Endothelial cell of umbilical vein (primary cell): Measurements from ENCODE around the gene CHMP3. TPM values are rescaled to one million over a fixed set of nuclear protein-coding genes. Genes with fewer than 3 reads are reported as not detected.

Experiments
- BruUV-seq: library from RNA; stranded (reverse); fragments of 400-500 nt; replicated peaks from 2 replicates; lab custom pipeline; 2021; lab: Mats Ljungman, UMichigan
- CTCF ChIA-PET: fragments of 300-600, 350-600 bp; sonication (Branson Sonifier 250); formaldehyde crosslinking; loops from one replicate; lab custom pipeline; 2021; ENCODE audit warnings: antibody characterized with exemption, inconsistent platforms; lab: Charles Lee
- POLR2A ChIA-PET: fragments of 300-600, 350-600 bp; sonication (Branson Sonifier 250); formaldehyde crosslinking; loops from one replicate; lab custom pipeline; 2021; ENCODE audit warnings: antibody characterized with exemption, inconsistent platforms; lab: Charles Lee
- DNase-seq: peaks from one replicate; pipeline ENCODE4 v3.0.0-alpha.2; 2011; ENCODE audit warnings: low read depth, low spot score
- FAIRE-seq: peaks from 2 replicates; lab custom pipeline; 2011; peaks lifted over from hg19 to GRCh38; lab: Jason Lieb, UNC
- H2AFZ ChIP-seq: 2 replicates; pipeline ENCODE4 v1.6.0; 2012; ENCODE audit warnings: low read depth, low read length, control low read depth, inconsistent platforms
- H3K27ac ChIP-seq: 2 replicates; pipeline ENCODE4 v1.5.1; 2011; ENCODE audit warnings: low read depth, mild to moderate bottlenecking, control low read depth, low read length, moderate library complexity; ENCODE audit not compliant: insufficient read depth
- H3K27me3 ChIP-seq, 2 experiments: 2 replicates each; pipeline versions ENCODE4 v1.6.0 to v1.6.1; 2011; ENCODE audit warnings: low read length in 2 of 2, mixed read lengths in 1 of 2; ENCODE audit not compliant: control insufficient read depth in 2 of 2, insufficient read depth in 2 of 2
- H3K36me3 ChIP-seq, 2 experiments: 2 replicates in 1 of 2; 3 replicates in 1 of 2; pipeline ENCODE4 v1.5.1; 2011; ENCODE audit warnings: low read length in 2 of 2, mild to moderate bottlenecking in 1 of 2, moderate library complexity in 1 of 2; ENCODE audit not compliant: control insufficient read depth in 2 of 2, insufficient read depth in 2 of 2; ENCODE audit errors: extremely low read depth in 1 of 2
- H3K4me1 ChIP-seq: 3 replicates; pipeline ENCODE4 v1.5.1; 2011; ENCODE audit warnings: mild to moderate bottlenecking, low read length; ENCODE audit not compliant: control insufficient read depth, insufficient read depth; ENCODE audit errors: extremely low read depth
- H3K4me2 ChIP-seq: 2 replicates; pipeline ENCODE4 v1.6.1; 2011; ENCODE audit warnings: low read length, control low read depth, mixed read lengths; ENCODE audit not compliant: insufficient read depth
- H3K4me3 ChIP-seq, 3 experiments: fragments of 200-600 bp in 1 of 3; sonication (generic), shearing (Covaris generic) in 1 of 3; replicated peaks in 1 of 3; 2 replicates each; pipeline ENCODE4 v1.5.1; 2011 to 2016; ENCODE audit warnings: control low read depth in 3 of 3, low read length in 3 of 3, mild to moderate bottlenecking in 2 of 3, inconsistent platforms in 1 of 3, low read depth in 1 of 3, moderate library complexity in 1 of 3; ENCODE audit not compliant: insufficient read depth in 1 of 3
- H3K79me2 ChIP-seq: 2 replicates; pipeline ENCODE4 v1.6.0; 2012; ENCODE audit warnings: low read length, inconsistent platforms; ENCODE audit not compliant: control insufficient read depth, insufficient read depth
- H3K9ac ChIP-seq: replicated peaks from 2 replicates; pipeline ENCODE3; 2011; ENCODE audit warnings: low read length, control low read depth; ENCODE audit not compliant: insufficient read depth; ENCODE audit errors: extremely low read depth
- H3K9me1 ChIP-seq: replicated peaks from 3 replicates; pipeline ENCODE4 v1.6.0; 2011; ENCODE audit warnings: mild to moderate bottlenecking, low read length; ENCODE audit not compliant: control insufficient read depth, insufficient read depth; ENCODE audit errors: extremely low read depth
- H3K9me3 ChIP-seq: replicated peaks from 2 replicates; pipeline ENCODE4 v1.5.1; 2012; ENCODE audit warnings: low read length, inconsistent platforms; ENCODE audit not compliant: control insufficient read depth, insufficient read depth
- H4K20me1 ChIP-seq: replicated peaks from 2 replicates; pipeline ENCODE3; 2011; ENCODE audit warnings: mild to moderate bottlenecking, low read length; ENCODE audit not compliant: control insufficient read depth, insufficient read depth; ENCODE audit errors: extremely low read depth
- CTCF ChIP-seq, 2 donors: IDR thresholded peaks; 1 replicate in 1 of 2; 2 replicates in 1 of 2; pipeline ENCODE4 v1.5.1; 2011; ENCODE audit warnings: low read length in 2 of 2, mild to moderate bottlenecking in 2 of 2, moderate library complexity in 2 of 2, control low read depth in 1 of 2, inconsistent platforms in 1 of 2, low read depth in 1 of 2; ENCODE audit not compliant: insufficient read depth in 1 of 2; ENCODE audit errors: extremely low read depth in 1 of 2
- EZH2 ChIP-seq: IDR thresholded peaks from 2 replicates; pipeline ENCODE4 v1.6.1; 2012; ENCODE audit warnings: borderline replicate concordance, low read depth, mild to moderate bottlenecking, moderate library complexity, low read length, inconsistent platforms; ENCODE audit not compliant: severe bottlenecking
- FOS ChIP-seq: IDR thresholded peaks from 2 replicates; pipeline ENCODE4 v1.6.1; 2011; ENCODE audit warnings: mild to moderate bottlenecking, low read length, moderate library complexity, borderline replicate concordance; ENCODE audit not compliant: insufficient read depth
- JUN ChIP-seq: IDR thresholded peaks from 2 replicates; pipeline ENCODE4 v1.6.1; 2011; ENCODE audit warnings: borderline replicate concordance, low read depth; ENCODE audit not compliant: insufficient read length, insufficient read depth
- MAX ChIP-seq: IDR thresholded peaks from 2 replicates; pipeline ENCODE4 v1.6.1; 2011; ENCODE audit not compliant: insufficient read depth, insufficient read length
- MYC ChIP-seq: IDR thresholded peaks from one replicate; pipeline ENCODE4 v1.6.1; 2011; ENCODE audit warnings: mild to moderate bottlenecking, low read depth, low read length
- POLR2AphosphoS5 ChIP-seq: IDR thresholded peaks from 2 replicates; pipeline ENCODE4 v1.6.1; 2012; ENCODE audit warnings: low read depth, mild to moderate bottlenecking, control low read depth, low read length, moderate library complexity; ENCODE audit not compliant: insufficient read depth
- dilution Hi-C: fragments of 300-500 bp; cut with MboI; formaldehyde crosslinking; loops from one replicate; pipeline ENCODE4 v1.15.0; 2019; ENCODE audit warnings: low sequenced_read_pairs; ENCODE audit not compliant: extremely low pct_ligation_motif_present
- intact Hi-C: fragments of 100-400 bp; cut with micrococcal nuclease; formaldehyde crosslinking; loops from one replicate; pipeline ENCODE4 v1.10.0; 2022
- polyA plus RNA-seq, 4 experiments: library from polyadenylated mRNA; depleted of rRNA in 3 of 4; stranded (reverse) in 3 of 4; unstranded in 1 of 4; fragments of >200 nt; gene quantifications; 2 replicates each; pipeline versions ENCODE4 v1.2.1 to v1.2.3, GENCODE V29; 2011 to 2012; ENCODE audit warnings: missing spikeins in 1 of 4
- total RNA-seq: library from RNA; stranded (reverse); gene quantifications from 2 replicates; pipeline ENCODE4 v1.2.3, GENCODE V29; 2021

CHMP3 gene
- total and polyA plus RNA-seq, 2 donors (not counting 3 experiments of a cell fraction or from before 2014, with no cell fraction given): 48.1 to 92.2 TPM

GRCh38 chr2:86608832-86609410, 45.7 kb upstream of the CHMP3 start:
- Histone ChIP-seq H3K27me3 (no peaks in the 10 kb centered on the region), H4K20me1 (no peaks in the 10 kb centered on the region), H3K4me1 (no peaks in the 10 kb centered on the region), H3K9me3 (no peaks in the 10 kb centered on the region), H3K9ac (no peak overlapping the region), H3K79me2 (no peaks in the 10 kb centered on the region), H3K36me3 (peaks cover 13 to 17% of the 10 kb centered on the region in 2 experiments), H2AFZ (no peak overlapping the region), H3K4me2 (no peak overlapping the region), H3K9me1 (no peaks in the 10 kb centered on the region), H3K27ac (no peak overlapping the region), H3K4me3 (no peak overlapping the region)
- ChIA-PET CTCF (no interaction called here), POLR2A (interaction anchor here (0.7 kb wide), 1 partner anchor 23 kb away, joined by 3 read pairs; no protein-coding TSS in a partner anchor)
- dilution Hi-C loops (no loop called here), intact Hi-C loops (no loop called here)
- DNase-seq: no peak
- TF ChIP-seq CTCF (IDR thresholded peaks at IDR 0.05; ENCODE audit: extremely low read depth in 1 of 2, insufficient read depth in 1 of 2, low read depth in 1 of 2, low read length in 2 of 2): no peak
- no peak for TF ChIP-seq FOS
- no peak for TF ChIP-seq JUN
- no peak for TF ChIP-seq MYC
- TF ChIP-seq MAX: no peak
- no peak for TF ChIP-seq EZH2
- TF ChIP-seq POLR2AphosphoS5: no peak
- FAIRE-seq: no peak
- BruUV-seq: no TSS peak
